ENCODE results near the gene MAFG.

Gene MAFG

DNA sequence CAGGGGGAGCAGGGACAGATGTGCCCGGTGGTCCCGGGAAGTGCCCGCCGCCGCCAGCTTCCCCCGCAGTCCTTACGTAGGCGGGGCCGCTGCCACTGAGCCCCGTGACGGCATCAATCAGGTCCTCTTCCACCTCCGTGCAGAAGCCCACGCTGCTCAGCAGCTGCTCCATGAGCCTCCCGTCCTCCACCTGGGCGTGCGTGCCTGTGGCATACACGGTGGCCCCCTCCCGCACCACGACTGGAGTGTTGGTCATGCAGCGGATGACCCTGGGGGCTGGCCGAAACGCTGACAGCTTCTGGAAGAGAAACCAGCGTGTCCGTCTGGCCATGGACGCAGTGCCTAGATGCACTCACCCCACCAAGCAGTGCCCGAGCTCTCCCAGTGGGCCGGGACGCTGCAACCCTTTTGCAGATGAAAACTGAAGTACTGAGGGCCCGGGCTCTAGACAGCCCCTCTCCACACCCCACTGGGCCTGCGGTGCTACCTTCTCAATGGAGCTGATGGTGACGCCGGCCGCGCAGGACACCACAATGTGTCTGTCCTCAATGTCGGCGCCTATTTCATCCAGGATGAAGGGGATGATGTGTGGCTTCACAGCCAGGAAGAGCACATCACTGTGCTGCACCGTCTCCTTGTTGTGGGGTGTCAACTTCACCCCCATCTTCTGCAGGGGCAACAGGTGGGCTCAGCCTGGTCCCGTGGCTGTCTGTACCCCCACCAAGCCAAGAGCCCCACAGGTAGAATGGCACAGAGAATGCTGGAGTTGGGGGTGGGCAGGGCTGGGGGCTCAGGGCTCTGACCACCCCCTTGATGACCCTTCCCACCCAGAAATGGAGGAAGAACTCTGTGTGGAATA lies 7.5 kb upstream of the MAFG start:
- FAIRE-seq = no peak

DNA sequence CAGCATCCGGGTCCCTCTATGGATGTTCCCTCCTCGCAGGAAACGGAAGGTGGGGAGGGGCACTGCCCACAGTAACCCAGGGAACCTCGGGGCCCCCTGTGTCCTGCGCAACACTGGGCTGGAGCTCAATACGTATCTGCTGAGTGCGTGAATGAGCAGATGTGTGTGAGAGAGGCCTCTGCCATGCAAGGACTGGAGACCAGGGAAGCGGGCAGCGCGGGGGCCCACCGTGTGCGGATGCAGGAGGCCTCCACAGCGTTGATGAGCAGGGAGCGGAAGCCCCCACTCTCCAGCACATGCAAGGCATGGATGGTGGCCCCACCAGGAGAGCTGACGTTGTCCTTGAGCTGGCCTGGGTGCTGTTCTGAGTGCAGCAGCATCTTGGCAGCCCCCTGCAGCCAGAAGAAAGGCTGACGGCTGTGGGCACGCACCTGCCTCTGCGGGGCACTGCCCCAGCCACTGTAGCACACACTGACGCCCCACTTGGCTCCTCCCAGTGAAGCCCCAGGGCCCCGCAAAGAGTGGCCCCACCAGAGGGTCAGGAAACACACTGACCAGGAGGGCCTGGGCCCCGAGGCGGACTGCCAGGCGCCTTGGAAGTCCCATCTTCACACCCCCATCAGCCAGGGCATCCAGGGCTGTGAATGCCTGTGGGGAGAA lies 6.7 kb upstream of the MAFG start:
- no peak for FAIRE-seq

GRCh38 chr17:81933178-81933699 lies 5.7 kb upstream of the MAFG start:
- no peak for FAIRE-seq

GRCh38 chr17:81932333-81932983 lies 4.9 kb upstream of the MAFG start:
- no peak for FAIRE-seq

DNA sequence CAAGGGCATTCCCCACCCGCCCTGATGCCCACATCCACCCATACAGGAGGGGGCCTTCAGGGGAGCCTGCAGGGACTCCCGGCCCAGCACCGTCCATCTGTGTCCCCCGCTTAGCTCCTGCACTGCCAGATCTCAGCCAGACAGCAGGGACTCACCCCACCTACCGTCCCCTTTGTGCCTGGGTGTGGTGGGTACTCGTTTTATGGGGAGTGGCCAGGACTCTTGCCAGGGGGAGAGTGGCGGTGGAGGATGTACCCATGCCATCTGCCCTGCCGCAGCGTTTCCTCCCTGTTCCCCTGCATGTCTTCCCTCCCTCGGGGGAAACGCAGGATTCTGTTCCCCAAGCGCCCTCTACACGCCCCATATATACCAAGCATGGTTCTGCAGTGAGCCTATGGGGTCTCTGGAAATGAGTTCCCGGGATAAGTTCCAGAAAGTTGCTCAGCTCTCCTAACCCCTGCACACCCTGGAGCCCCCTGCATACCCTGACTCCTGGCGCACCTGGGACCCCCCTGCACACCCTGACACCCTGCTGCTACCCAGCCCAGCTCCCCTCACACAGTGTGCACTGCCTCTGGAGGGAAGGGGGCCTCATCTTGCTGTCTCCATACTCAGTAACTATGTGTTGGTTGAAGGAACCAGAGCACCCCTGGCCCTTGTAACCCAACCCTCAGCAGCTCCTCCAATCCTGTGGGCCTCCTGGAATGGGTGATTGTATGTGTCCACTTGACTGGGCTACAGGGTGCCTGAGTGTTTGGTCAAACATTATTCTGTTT lies 4.2 kb upstream of the MAFG start:
- no peak for FAIRE-seq

DNA sequence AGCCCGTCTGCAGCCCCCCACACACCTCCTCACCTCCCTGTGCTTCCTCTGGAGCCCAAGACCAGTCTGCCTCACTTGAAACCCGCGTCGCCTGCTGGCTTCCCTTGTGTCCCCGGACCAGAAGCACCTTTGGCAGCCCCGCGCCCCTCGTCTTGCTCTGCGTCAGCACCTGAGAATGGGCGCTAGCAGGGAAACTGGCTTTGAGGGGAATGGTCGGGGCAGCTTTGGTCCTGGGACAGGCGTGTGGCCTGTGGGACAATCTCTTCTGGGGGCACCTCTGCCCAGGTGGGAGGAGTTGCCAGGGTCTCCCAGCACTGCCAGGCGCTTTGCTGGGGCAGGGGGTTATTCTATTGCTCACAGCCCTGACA lies 3.6 kb upstream of the MAFG start:
- no peak for FAIRE-seq

- FAIRE-seq = no peak
These were observed 2.9 kb upstream of the MAFG start for GRCh38 chr17:81930142-81931125.

GRCh38 chr17:81929253-81930141 lies 2.0 kb upstream of the MAFG start:
- FAIRE-seq = no peak

- FAIRE-seq = no peak
These were observed 1.2 kb upstream of the MAFG start for GRCh38 chr17:81928544-81929252.

DNA sequence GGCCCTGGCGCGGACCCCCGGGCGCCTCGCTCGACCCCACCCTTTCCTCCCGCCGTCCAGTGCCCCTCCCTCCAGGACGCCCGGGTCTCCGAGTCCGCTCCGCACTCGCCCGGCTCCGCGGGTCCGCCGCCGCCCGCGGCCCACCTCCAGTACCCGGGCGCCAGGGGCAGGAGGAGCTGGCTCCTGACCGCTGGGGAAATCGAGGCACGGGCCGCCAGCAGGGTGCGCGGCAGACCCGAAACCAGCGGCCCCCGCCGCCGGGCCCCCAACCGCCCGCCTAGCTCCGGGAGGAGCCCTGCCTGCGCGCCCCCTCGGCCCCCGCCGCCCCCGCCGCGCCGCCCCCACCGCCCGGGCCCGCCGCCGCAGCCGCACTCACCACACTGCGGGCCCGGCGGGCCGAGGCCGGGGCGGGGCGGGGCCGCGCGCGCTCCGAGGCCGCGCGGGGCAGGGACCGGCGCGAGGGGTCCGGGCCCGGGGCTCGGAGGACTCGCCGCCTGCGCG lies 333 bp downstream of the MAFG start:
- no peak for FAIRE-seq

GRCh38 chr17:81926451-81927151 lies 934 bp downstream of the MAFG start:
- FAIRE-seq = no peak

- FAIRE-seq = no peak
These were observed 1.6 kb downstream of the MAFG start for GRCh38 chr17:81925860-81926450.

GRCh38 chr17:81924557-81925532 lies 2.7 kb downstream of the MAFG start:
- FAIRE-seq = no peak

- FAIRE-seq = no peak
These were observed 4.0 kb downstream of the MAFG start for GRCh38 chr17:81923302-81924260.

DNA sequence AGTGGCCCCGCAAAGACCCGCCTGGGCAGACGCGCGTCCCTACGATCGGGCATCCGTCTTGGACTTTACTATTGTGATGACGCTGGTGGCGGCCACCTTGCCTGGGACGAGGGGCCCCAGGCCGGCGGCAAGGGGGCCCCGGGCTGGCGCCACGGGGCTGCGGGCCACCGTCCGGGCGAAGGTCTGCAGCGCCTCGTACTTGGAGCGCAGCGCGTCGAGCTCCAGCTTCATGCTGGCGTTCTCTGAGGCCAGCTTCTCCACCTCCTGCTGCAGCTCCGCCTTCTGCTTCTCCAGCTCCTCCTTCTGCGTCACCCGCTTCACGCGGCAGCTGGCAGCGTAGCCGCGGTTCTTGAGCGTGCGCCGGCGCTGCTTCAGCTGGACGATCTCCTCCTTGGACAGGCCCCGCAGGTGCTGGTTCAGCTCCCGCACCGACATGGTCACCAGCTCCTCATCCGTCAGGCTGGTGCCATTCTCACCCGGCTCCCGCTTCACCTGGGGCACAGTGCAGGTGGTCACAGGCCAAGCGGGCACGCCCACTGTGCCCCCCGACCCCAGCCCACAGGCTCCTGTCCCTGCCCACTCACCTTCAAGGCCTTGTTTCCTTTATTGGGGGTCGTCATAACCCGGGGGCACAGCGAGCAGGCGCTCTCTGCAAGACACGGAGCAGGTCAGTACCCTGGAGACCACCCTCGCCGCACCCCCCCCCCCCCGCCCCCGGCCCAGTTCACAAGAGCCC lies 4.8 kb downstream of the MAFG start:
- FAIRE-seq = no peak
